ENCODE results near the gene VEZT.
"Not testable (repeated sequence)": the region's sequence is repeated elsewhere in the genome, so short reads cannot be mapped to it uniquely, and the experiment has no call there.

The VEZT gene

DNA sequence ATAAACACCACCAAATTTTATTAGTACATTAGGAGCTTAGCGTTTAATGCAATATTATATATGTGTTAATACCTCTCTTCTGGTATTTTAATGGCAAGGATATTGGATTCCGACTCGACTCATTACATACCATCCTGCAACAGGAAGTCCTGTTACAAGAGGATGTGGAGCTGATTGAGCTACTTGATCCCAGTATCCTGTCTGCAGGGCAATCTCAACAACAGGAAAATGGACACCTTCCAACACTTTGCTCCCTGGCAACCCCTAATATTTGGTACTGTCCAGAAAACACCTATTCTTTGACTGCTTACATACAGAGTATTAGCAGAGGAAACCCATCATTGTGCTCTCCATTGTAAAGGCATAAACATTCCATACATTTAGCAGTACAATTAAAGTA is 45.2 kb downstream of the VEZT start:
- DNase-seq = no peak

DNA sequence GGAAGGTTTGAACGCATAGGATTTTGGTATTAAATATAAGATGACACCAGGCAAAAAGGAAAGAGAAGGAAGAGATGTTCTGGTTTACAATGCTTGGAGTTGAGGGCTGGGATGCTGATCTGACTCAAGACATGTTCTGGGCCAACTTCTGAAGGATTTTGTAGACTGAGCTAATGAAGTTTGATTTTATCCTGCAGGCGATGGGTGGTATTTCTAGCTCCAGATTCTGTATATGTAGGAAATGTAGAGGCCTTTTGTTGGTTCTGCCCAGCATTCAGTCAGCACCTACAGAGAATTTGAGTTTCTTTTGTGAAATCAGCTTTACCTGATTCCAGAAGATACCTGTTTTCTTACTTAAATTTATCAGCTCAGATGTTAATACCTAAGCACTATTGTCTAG is 48.2 kb downstream of the VEZT start:
- no peak for DNase-seq

DNA sequence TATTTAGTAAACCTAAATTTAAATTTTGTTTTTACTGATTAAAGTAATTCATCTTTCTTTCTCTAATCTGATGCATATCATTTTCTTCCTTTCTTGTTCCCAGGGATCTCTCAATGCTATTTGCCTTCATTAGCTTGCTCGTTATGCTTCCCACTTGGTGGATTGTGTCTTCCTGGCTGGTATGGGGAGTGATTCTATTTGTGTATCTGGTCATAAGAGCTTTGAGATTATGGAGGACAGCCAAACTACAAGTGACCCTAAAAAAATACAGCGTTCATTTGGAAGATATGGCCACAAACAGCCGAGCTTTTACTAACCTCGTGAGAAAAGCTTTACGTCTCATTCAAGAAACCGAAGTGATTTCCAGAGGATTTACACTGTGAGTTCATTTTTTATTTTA is 48.6 kb downstream of the VEZT start:
- no peak for DNase-seq

DNA sequence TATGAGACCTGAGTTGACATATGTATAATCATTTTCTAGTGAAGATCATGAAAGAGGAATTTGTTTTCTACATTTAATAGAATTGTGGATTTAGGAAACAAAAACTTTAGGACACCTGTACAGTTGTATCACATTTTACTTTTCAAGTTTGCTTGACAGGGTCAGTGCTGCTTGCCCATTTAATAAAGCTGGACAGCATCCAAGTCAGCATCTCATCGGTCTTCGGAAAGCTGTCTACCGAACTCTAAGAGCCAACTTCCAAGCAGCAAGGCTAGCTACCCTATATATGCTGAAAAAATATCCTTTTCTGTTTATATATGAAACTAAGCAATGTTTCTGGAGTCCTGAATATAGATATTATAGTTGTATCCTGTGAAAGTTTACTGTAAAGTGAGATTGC is 52.3 kb downstream of the VEZT start:
- no peak for DNase-seq

DNA sequence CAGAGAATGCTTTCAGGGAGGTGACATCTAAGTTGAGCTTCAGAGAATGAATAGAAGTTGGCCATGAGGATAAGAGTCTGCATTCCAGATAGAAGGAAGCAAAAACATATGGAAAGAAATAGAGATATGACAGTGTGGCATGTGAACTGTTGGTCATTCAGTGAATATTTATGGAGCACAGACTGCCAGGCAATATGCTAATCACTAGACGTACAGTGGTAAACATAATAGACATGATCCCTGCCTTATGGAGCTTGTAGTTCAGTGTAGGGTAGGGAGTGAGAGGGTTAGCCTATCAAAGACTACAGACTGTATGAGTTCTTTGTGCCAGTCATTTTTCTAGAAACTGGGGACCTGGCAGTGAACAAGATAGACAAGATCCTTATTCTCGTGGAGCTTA is 53.9 kb downstream of the VEZT start:
- no peak for DNase-seq

DNA sequence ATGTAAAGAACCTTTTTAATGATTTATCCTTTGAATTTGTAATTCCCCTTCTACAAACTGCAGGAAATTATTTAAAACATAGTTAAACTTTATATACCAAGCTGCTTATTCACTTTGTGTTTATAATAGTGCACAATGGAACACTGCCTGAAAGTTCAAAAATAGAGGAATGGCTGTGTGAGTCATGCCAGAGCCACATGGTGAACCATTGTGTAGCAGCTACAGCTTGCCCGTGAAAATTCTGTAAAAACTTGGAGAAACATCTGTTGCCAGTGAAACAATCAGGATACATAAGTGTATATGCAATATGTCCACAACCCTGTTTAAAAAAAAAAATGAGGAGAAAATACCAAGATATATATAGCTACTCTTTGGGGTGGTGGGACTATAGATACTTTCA is 59.5 kb downstream of the VEZT start:
- no peak for DNase-seq

DNA sequence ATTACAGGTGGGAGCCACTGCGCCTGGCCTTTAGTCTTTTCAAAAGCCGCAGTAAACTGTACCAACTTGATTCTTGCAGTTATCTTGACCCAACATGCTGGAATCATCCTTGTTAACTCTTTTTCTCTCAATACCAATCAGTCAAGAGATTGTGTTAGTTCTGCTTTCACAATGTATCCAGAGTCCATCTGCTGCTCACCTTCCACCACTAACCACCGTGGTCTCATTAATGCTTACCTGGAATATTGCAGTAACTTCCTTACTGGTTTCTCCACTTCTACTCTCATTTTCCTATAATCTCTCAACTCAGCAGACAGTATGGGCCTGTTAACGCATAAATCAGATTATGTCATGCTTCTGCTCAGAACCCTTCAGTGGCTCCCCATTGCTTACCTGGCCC is 62.2 kb downstream of the VEZT start:
- no peak for DNase-seq

DNA sequence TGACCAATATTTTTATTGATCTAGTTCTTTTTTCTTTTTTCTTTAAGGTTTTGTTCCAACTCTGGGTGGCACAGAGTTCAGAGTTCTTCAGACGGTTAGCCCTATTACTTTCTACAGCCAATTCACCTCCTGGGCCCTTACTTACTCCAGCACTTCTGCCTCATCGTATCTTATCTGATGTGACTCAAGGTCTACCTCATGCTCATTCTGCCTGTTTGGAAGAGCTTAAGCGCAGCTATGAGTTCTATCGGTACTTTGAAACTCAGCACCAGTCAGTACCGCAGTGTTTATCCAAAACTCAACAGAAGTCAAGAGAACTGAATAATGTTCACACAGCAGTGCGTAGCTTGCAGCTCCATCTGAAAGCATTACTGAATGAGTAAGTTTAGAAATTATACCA is 64.7 kb downstream of the VEZT start:
- DNase-seq = no peak

DNA sequence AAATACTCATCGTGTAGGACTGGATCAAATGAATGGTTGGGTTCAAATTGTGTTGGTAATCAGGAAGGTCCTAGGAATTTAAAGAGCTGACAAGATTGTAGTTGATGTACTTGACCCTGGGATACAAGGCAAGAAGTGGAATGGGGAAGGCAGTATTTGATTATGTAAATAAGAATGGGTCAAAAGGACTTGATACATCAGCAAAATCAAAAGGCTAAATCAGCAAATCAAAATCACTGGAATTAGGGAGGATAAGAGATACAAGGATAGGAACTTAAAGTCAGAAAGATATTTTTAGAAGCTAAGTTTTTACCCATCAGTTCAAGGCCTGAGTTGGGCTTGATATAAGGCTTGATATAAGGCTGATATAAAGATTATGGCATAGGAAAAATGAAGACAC is 65.8 kb downstream of the VEZT start:
- DNase-seq = no peak

DNA sequence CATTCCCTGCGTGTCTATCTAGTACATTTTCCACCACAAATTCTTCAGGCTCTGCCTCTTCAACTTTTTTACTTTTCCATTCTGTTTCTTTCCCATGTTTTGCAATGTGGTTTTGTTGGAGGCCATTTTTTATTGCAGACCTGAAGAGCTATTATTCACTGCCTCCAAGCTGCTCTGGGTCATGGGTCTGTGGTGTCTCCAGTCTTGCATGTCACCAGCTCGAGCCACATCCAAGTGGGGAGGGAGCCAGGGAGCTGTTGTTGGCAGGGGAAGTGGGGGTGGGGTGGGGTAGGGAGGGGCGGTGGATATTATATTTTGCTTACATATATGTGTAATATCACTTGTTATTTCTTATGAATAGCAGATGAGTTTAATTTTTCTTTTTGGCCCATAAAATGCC is 69.1 kb downstream of the VEZT start:
- no peak for DNase-seq

DNA sequence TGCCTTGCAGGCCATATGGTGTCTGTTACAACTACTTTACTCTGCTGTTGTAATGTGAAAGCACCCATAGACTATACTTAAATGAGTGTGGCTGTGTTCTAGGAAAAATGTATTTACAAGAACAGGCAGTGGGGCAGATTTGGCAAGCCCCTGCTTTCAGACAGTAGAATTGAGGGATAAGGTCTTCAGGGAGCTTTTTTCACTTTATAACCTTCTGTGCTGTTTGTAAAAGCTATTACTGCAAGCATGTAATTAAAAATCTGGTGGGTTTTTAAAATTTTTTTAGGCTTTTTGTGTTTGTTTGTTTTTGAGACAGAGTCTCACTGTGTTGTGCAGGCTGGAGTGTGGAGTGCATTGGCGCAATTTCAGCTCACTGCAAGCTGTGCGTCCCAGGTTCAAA is 73.9 kb downstream of the VEZT start:
- DNase-seq = no peak

DNA sequence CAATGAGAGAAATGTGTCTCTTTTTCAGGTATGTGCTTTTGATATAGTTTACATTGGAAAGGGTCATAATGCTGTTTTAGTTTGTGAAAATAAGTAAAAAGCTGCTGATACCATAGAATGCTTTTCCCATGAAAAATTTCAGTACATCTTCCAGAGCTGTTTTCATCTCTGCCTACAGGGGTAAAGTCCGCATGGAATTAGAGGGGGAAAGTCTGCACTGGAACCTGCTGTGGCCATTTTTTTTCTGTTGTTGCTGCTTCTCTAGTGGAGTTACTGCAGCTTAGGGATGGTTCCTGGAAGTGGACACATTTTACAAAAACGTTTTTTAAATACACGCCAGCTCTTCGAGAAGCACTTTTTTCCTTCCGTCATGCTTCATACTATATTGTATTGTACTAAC is 81.3 kb downstream of the VEZT start:
- DNase-seq = no peak

DNA sequence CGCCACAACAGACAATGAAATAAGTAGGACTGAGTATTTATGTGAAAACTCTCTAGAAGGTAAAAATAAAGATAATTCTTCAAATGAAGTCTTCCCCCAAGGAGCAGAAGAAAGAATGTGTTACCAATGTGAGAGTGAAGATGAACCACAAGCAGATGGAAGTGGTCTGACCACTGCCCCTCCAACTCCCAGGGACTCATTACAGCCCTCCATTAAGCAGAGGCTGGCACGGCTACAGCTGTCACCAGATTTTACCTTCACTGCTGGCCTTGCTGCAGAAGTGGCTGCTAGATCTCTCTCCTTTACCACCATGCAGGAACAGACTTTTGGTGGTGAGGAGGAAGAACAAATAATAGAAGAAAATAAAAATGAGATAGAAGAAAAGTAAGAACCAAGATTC is 82.7 kb downstream of the VEZT start:
- DNase-seq = no peak

DNA sequence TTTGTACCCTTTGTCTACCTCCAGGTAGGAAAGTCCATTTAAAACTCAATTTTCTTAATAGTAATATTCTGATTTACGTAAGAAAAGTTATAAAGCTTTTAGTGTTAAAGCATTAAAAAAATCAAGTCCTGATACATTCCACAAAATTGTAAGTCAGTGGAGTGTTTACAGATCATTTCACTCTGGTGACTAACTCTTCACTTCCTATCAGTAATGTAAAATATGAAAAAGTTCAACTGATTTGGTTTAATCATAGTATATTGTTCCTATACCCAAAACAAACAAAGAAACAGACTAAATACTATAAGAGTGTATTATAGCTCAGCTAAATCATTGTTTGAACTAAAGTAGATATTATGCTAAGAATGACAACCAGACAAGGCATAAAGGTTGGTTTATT is 85.9 kb downstream of the VEZT start:
- DNase-seq = no peak

DNA sequence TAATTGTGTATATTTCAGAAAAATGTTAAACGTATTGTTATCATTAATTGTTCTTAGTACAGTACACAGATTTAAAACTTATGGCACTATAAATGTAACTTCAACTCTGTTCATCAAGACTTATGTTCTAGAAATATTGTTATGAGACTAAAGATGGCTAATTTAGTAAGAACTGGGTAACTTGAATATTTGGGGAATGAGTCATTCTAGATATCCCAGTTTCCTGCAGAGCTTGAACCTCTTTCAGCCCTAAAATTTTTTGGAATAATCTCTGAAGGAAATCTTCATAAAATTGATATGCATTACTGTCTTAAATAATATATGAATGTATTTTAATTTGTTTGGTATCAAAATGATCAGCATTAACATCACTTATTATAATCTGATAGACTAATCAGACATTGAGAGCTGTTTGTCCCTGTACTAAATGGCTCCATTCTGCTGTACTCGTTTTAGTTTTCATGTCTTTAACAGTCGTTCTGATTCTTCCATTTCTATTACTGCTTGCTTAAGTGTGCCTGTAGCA is 87.1 kb downstream of the VEZT start:
- DNase-seq = no peak

DNA sequence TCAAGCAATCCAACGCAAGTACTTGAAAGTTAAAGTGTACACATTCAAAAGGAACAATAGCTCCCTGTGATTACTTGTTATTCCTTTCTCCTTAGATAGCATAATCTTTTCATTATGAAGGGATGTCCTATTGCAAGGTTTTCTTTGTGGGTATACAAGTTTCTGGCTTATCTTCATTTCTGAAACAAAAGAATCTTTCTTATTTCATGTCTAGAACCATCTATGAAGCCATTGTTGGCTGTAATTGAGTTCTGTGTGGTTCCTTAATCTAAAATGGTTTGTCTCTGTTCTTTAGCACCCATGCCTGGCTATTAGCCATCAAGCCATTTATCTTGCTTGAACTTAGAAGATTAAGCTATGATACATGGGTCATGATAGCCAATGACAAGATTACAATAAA is 95.0 kb downstream of the VEZT start:
- DNase-seq = no peak

DNA sequence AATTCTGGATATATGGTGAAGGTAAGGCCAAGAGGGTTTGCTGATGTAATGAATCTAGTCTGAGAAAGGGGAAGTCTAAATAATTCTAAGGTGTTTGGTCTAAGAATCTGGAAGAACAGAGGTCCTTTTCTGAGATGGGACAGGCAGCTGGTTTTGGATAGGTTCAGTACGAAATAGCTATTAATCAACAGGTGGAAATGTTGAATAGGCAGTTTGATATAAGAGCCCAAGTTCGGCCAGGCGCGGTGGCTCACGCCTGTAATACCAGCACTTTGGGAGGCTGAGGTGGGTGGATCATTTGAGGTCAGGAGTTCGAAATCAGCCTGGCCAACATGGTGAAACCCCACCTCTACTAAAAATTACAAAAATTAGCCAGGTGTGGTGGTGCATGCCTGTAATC is 97.1 kb downstream of the VEZT start:
- DNase-seq = not testable (repeated sequence)

DNA sequence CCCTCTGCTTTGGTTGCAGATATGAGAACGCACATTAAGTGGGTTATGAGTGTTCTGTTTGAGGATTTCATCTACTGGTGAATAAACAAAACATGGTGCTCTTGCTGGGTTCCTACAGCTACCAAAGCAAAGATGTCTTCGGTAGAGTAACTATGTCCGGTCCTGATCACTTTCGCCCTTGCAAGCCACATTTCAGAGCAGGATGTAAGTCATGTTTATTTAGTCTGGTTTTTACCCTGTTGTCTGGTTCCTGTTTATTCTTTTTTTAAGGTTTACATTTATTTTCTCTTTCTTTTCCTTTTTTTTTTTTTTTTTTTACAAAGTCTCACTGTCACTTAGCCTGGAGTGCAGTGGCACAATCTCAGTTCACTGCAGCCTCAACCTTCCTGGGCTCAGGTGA is 99.2 kb downstream of the VEZT start:
- DNase-seq = no peak

DNA sequence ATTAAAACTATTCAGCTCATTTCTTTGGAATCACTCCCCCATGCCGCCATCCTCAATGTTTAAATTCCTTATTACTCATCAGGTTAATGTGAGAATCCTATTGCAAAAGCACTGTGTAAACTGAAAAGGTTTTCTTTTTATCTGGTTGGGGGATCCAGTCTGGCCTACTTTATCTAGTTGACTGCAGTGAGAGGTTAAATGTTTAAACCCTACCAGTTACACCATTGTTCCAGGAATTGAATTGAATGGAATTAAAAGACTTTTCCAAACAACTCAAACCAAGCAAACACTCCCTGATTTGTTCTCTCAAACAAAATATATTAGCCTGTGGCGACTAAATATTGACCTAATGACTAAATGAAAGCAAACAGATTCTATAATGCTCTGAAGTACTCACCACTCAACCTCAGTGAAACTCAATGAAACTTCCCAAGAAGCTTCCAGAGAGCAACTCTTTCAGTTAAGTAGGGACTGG is 100.5 kb downstream of the VEZT start:
- no peak for DNase-seq

DNA sequence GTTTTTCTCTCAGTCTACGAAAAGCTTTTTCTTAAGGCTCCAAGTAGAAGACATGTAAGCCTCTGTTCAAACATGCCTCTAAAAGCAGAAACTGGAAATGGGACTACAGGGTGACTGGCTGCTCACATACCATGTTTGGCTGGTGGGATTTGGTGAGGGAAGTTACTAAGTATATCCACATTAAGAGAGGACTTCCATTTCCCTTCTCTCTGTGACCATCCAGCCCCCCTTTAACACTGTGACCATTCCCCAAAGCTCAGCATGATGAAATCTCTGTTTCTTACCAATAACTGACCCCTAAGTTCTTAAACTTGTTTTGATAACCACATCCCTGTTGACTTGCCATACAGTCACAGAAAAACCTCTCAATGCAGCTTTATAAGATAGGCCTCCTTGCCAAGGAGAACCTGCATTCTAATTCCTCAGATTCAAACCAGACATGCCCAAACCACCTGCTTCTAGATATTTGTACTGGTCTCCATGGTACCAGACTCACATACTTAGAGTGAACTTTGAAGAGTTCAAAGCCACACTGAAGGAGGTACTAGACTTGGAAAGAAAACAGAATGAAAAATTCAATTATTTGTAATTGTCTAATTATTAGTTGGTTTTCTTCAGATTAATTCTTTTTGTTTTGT is 102.2 kb downstream of the VEZT start:
- no peak for DNase-seq

DNA sequence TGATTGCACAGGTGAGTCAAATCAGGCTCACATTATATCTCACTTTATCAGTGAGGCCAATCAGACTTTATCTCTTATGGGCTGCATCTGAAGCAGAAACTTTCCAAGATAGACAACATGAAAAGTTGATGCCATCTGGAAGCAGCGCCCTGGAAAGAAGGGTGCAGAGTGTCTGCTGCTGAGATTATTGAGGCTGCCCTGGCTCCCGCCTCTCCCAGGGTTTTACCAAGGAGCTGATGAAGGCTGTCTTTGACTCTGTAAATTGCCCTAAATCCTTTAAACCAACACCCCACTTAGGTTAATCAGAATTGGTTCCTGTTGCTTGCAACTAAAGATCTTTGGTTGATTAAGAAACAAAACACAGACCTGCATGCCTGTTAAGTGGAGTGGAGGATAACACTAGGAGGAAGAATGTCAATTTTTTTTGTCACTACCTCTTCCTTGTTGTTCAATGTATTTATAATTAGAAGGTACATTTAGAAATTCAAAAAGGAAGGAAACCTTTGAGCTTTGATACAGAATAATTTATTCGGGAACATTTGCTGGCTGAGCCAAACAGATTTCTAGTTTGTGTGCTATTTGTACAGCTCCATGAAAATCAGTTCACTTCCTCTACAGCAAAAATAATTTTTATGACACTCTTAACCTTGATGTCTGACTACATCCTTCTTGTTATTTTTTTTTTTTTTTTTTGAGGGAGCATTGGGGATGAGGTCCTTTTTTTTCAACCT is 104.1 kb downstream of the VEZT start:
- DNase-seq = no peak

DNA sequence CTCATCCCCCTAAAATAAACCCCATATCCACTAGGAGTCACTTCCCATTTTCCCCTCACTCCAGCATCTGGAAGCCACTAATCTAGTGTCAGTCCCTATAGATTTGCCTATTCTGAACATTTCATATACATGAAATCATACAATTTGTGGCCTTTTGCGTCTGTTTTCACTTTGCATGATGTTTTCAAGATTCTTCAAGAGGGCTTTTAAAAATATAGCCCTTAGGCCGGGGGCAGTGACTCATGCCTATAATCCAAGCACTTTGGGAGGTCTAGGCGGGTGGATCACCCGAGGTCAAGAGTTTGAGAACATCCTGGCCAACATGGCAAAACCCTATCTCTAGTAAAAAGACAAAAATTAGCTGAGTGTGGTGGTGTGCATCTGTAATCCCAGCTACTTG is 104.7 kb downstream of the VEZT start:
- DNase-seq = no peak

DNA sequence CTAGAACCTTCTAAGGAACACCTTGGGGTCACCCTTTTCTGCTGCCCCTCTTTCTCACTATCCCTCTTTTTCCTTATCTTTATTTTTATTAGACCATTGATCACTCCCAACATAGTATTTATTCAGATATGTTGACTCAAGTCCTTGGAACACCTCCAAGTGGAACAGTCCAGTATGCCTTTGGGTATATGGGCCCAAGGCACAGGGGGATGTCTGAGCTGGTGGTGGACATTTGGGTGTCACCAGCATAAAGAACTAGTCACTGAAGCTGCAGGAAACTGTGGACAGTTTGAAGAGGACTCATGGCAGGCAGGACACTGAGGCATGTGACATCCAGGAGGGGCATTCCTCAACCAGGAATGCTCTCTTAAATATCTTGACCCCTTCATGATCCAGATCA is 105.6 kb downstream of the VEZT start:
- no peak for DNase-seq

DNA sequence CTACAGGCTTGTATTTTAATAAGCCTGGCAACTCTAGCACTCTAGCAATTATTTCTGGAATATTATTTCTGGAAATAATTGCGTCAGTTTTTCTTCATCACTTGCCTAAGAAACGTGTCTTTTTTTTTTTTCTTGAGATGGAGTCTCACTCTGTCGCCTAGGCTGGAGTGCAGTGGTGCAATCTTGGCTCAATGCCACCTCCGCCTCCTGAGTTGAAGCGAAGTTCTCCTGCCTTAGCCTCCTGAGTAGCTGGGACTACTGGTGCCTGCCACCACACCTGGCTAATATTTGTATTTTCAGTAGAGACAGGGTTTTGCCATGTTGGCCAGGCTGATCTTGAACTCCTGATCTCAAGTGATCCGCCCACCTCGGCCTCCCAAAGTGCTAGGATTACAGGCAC is 106.6 kb downstream of the VEZT start:
- DNase-seq = not testable (repeated sequence)

DNA sequence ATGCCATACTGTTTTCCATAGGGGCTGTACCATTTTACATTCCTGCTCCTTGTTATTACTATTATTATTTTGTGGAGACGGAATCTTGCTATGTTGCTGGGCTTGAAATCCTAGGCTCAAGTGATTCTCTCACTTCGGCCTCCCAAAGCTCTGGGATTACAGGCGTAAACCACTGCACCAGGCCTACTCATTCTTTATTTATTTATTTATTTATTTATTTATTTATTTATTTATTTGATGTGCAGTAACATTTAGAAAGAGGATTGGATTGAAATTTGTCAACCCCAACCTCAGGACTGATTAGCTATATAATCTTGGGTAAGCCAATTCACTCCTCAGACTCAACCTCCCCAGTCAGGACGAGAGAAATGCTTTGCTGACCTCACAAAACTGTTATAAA is 107.9 kb downstream of the VEZT start:
- no peak for DNase-seq
